WTC11 (cell line): ENCODE data around the gene TPP1. TPM values are rescaled to one million over a fixed set of nuclear protein-coding genes. Genes with fewer than 3 reads are reported as not detected.

Experiments used
- ATAC-seq: fragments of 200-7000 bp; cut with Tn5 transposase; 2 replicates; pipeline ENCODE4 v1.10.0; 2021; ENCODE audit warnings: mild to moderate bottlenecking, moderate library complexity
- CTCF ChIA-PET: fragments of 300-600 bp; sonication (Branson Sonifier 250); formaldehyde crosslinking; loops from one replicate; lab custom pipeline; 2021; ENCODE audit warnings: antibody characterized with exemption; lab: Charles Lee
- POLR2A ChIA-PET: fragments of 350-600 bp; sonication (Branson Sonifier 250); formaldehyde crosslinking; loops from one replicate; lab custom pipeline; 2021; ENCODE audit warnings: antibody characterized with exemption; lab: Charles Lee
- DNase-seq: peaks from one replicate; pipeline ENCODE4 v3.0.0; 2021; ENCODE audit warnings: low spot score
- H3K27ac Mint-ChIP-seq: 2 replicates; pipeline ENCODE4 v1.8.0; 2021; ENCODE audit warnings: mixed read lengths
- H3K27me3 Mint-ChIP-seq: 2 replicates; pipeline ENCODE4 v1.8.0; 2021; ENCODE audit warnings: low read depth, mild to moderate bottlenecking, moderate library complexity, mixed read lengths
- H3K36me3 Mint-ChIP-seq: 2 replicates; pipeline ENCODE4 v1.8.0; 2021; ENCODE audit warnings: mixed read lengths
- H3K4me1 Mint-ChIP-seq: 2 replicates; pipeline ENCODE4 v1.8.0; 2022; ENCODE audit warnings: mixed read lengths
- H3K4me3 Mint-ChIP-seq: 2 replicates; pipeline ENCODE4 v1.8.0; 2021; ENCODE audit warnings: mild to moderate bottlenecking, moderate library complexity, mixed read lengths
- H3K9me3 Mint-ChIP-seq: 2 replicates; pipeline ENCODE4 v1.8.0; 2021; ENCODE audit warnings: mixed read lengths
- CTCF ChIP-seq: fragments of 200-600 bp; IDR thresholded peaks from 2 replicates; pipeline ENCODE4 v1.8.0; 2022; ENCODE audit warnings: antibody characterized with exemption
- E2F5 ChIP-seq: sonication (generic); formaldehyde crosslinking; IDR thresholded peaks from 2 replicates; pipeline ENCODE4 v1.8.1; 2022; ENCODE audit warnings: mild to moderate bottlenecking, moderate library complexity, missing genetic modification reagents
- ELF4 ChIP-seq: sonication (generic); formaldehyde crosslinking; IDR thresholded peaks from 2 replicates; pipeline ENCODE4 v1.8.1; 2022; ENCODE audit warnings: low read depth, mild to moderate bottlenecking, moderate library complexity, missing genetic modification reagents
- ESRRA ChIP-seq: sonication (generic); formaldehyde crosslinking; IDR thresholded peaks from 2 replicates; pipeline ENCODE4 v1.8.1; 2022; ENCODE audit warnings: mild to moderate bottlenecking, missing genetic modification reagents, borderline replicate concordance
- ETV6 ChIP-seq: sonication (generic); formaldehyde crosslinking; IDR thresholded peaks from 2 replicates; pipeline ENCODE4 v1.8.1; 2022; ENCODE audit warnings: mild to moderate bottlenecking, missing genetic modification reagents
- HMGA2 ChIP-seq: fragments of 250-450 bp; sonication (Bioruptor Pico); IDR thresholded peaks from 2 replicates; pipeline ENCODE4 v1.4.0; 2021; ENCODE audit warnings: mild to moderate bottlenecking, moderate library complexity
- MAX ChIP-seq: sonication (generic); formaldehyde crosslinking; IDR thresholded peaks from 2 replicates; pipeline ENCODE4 v1.8.0; 2022; ENCODE audit warnings: mild to moderate bottlenecking, missing genetic modification reagents
- MLX ChIP-seq: sonication (generic); formaldehyde crosslinking; IDR thresholded peaks from 2 replicates; pipeline ENCODE4 v1.8.1; 2023; ENCODE audit warnings: mild to moderate bottlenecking, missing genetic modification reagents, moderate library complexity
- NFYB ChIP-seq: sonication (generic); formaldehyde crosslinking; conservative IDR thresholded peaks from 2 replicates; pipeline ENCODE4 v1.8.0; 2022; ENCODE audit warnings: low read depth, missing genetic modification reagents
- NR1H2 ChIP-seq: sonication (generic); formaldehyde crosslinking; IDR thresholded peaks from 2 replicates; pipeline ENCODE4 v1.9.0; 2021; ENCODE audit warnings: mild to moderate bottlenecking, moderate library complexity, missing genetic modification reagents
- OVOL2 ChIP-seq: fragments of 250-450 bp; sonication (Bioruptor Pico); IDR thresholded peaks from 2 replicates; pipeline ENCODE4 v1.9.0; 2021; ENCODE audit warnings: mild to moderate bottlenecking, borderline replicate concordance
- RORB ChIP-seq: fragments of 250-450 bp; sonication (Bioruptor Pico); IDR thresholded peaks from 2 replicates; pipeline ENCODE4 v1.9.0; 2021; ENCODE audit warnings: mild to moderate bottlenecking
- ZNF121 ChIP-seq: sonication (generic); formaldehyde crosslinking; IDR thresholded peaks from 2 replicates; pipeline ENCODE4 v1.8.0; 2023; ENCODE audit warnings: missing genetic modification reagents
- ZNF416 ChIP-seq: fragments of 250-450 bp; sonication (Bioruptor Pico); IDR thresholded peaks from 2 replicates; pipeline ENCODE4 v1.9.0; 2021; ENCODE audit warnings: mild to moderate bottlenecking, inconsistent platforms
- ZNF532 ChIP-seq: fragments of 250-450 bp; sonication (Bioruptor Pico); IDR thresholded peaks from 2 replicates; pipeline ENCODE4 v1.9.0; 2021; ENCODE audit warnings: mild to moderate bottlenecking, borderline replicate concordance
- ZNF671 ChIP-seq: fragments of 250-450 bp; sonication (Bioruptor Pico); IDR thresholded peaks from 2 replicates; pipeline ENCODE4 v1.8.0; 2021; ENCODE audit warnings: mild to moderate bottlenecking
- total RNA-seq: library from RNA; stranded (reverse); gene quantifications from 3 replicates; pipeline ENCODE4 v1.2.3, GENCODE V29; 2021

TPP1 gene
- total RNA-seq, 1 experiment from 2014 or later, result 36.2 TPM

- H3K4me3 Mint-ChIP-seq, result peak overlapping the region; percentile 55
- no peak for TF ChIP-seq ZNF532 (CRISPR knock-in tag)
- TF ChIP-seq, all 79 proteins: peak for 0
- DNase-seq, result no peak
- Mint-ChIP-seq H3K9me3 (no peaks in the 10 kb centered on the region), H3K27ac (no peak overlapping the region), H3K36me3 (no peaks in the 10 kb centered on the region), H3K4me1 (peaks cover 8% of the 10 kb centered on the region; the same call in 1 of the 2 replicates), H3K27me3 (peaks cover 41% of the 10 kb centered on the region)
- ATAC-seq, result no peak
- ChIA-PET POLR2A (interaction anchor here (1.2 kb wide), 1 partner anchor 10 kb away, joined by 4 read pairs; the partner anchor contains the start of gene TPP1), CTCF (interaction anchor here (0.9 to 2.5 kb wide), 3 partner anchors 39 to 98 kb away, joined by 3 to 10 read pairs (median 4); partner anchors contain the start of gene MRPL17)
Measured at GRCh38 chr11:6629573-6629891, 10.3 kb upstream of the TPP1 start.

- ChIA-PET CTCF (no interaction called here), POLR2A (interaction anchor here (1.2 kb wide), 1 partner anchor 9 kb away, joined by 4 read pairs; the partner anchor contains the start of gene TPP1)
- Mint-ChIP-seq H3K27me3 (peaks cover 41% of the 10 kb centered on the region), H3K27ac (no peak overlapping the region), H3K4me3 (no peak overlapping the region), H3K9me3 (no peaks in the 10 kb centered on the region), H3K4me1 (peaks cover 8% of the 10 kb centered on the region; the same call in 1 of the 2 replicates), H3K36me3 (no peaks in the 10 kb centered on the region)
- no peak for TF ChIP-seq ETV6 (CRISPR knock-in tag)
- TF ChIP-seq ELF4 (CRISPR knock-in tag), result no peak
- TF ChIP-seq RORB (CRISPR knock-in tag), result no peak
- no peak for TF ChIP-seq MLX (CRISPR knock-in tag)
- no peak for TF ChIP-seq E2F5 (CRISPR knock-in tag)
- TF ChIP-seq ZNF671, result no peak
- no peak for TF ChIP-seq CTCF
- DNase-seq, result no peak
- ATAC-seq, result no peak
Measured at GRCh38 chr11:6628526-6628925, 9.3 kb upstream of the TPP1 start.

- no peak overlapping the region for H3K27ac Mint-ChIP-seq
- no peaks in the 10 kb centered on the region for H3K36me3 Mint-ChIP-seq
- DNase-seq (no peak), ATAC-seq (no peak)
- H3K9me3 Mint-ChIP-seq, result no peaks in the 10 kb centered on the region
- no peak for TF ChIP-seq ZNF121 (CRISPR knock-in tag)
- no peak for TF ChIP-seq ZNF416 (CRISPR knock-in tag)
- no peak for TF ChIP-seq NFYB (CRISPR knock-in tag)
- no peak for TF ChIP-seq HMGA2
- TF ChIP-seq ETV6 (CRISPR knock-in tag), result no peak
- TF ChIP-seq ESRRA, result no peak
- TF ChIP-seq OVOL2 (CRISPR knock-in tag), result no peak
- TF ChIP-seq MAX (CRISPR knock-in tag), result no peak
- no peak for TF ChIP-seq NR1H2 (CRISPR knock-in tag)
- ChIA-PET CTCF (interaction anchor here (0.8 to 1.0 kb wide), 2 partner anchors 53 to 184 kb away, joined by 3 read pairs; no protein-coding TSS in a partner anchor), POLR2A (no interaction called here)
- no peak overlapping the region for H3K4me3 Mint-ChIP-seq
- H3K4me1 Mint-ChIP-seq, result peaks cover 8% of the 10 kb centered on the region; the same call in 1 of the 2 replicates
- peaks cover 40% of the 10 kb centered on the region for H3K27me3 Mint-ChIP-seq
Measured at GRCh38 chr11:6627762-6628241, 8.6 kb upstream of the TPP1 start.
